HepG2 (cell line): Measurements from ENCODE around the gene WSB2.

Source experiments
- CBX2 ChIP-seq, 2 experiments: fragments of 200-600 bp in 1 of 2; sonication (generic); formaldehyde crosslinking in 1 of 2; IDR thresholded peaks; 2 replicates each; pipeline versions ENCODE4 v1.7.0 to v1.8.1; 2018 to 2022; ENCODE audit warnings: low read depth in 2 of 2, low read length in 1 of 2, mild to moderate bottlenecking in 1 of 2, missing genetic modification reagents in 1 of 2
- FOXK2 ChIP-seq: fragments of 450-650 bp; IDR thresholded peaks from 2 replicates; pipeline ENCODE4 v1.6.1; 2016
- GATAD2A ChIP-seq: IDR thresholded peaks from 2 replicates; pipeline ENCODE4 v1.6.1; 2016
- HOMEZ ChIP-seq: IDR thresholded peaks from 2 replicates; pipeline ENCODE4 v1.6.1; 2016; ENCODE audit warnings: low read depth
- POLR2AphosphoS5 ChIP-seq: IDR thresholded peaks from 2 replicates; pipeline ENCODE4 v1.6.1; 2012; ENCODE audit warnings: low read depth, low read length
- ZNF354B ChIP-seq: sonication (generic); formaldehyde crosslinking; IDR thresholded peaks from 2 replicates; pipeline ENCODE4 v1.8.0; 2022; ENCODE audit warnings: mild to moderate bottlenecking, missing genetic modification reagents
- TF ChIP-seq, protein P1 (sequence below): sonication (generic); formaldehyde crosslinking; IDR thresholded peaks from 2 replicates; pipeline ENCODE4 v1.4.0; 2020; ENCODE audit warnings: missing genetic modification reagents, borderline replicate concordance
- TF ChIP-seq, protein P2 (sequence below): fragments of 450-650 bp; IDR thresholded peaks from 2 replicates; pipeline ENCODE4 v1.6.1; 2017; ENCODE audit warnings: mild to moderate bottlenecking
- TF ChIP-seq, protein P3 (sequence below), 2 experiments: sonication (generic) in 1 of 2; formaldehyde crosslinking in 1 of 2; IDR thresholded peaks; 2 replicates each; pipeline versions ENCODE4 v1.5.1 to v1.6.1; 2011 to 2020; ENCODE audit warnings: borderline replicate concordance in 1 of 2, low read depth in 1 of 2, low read length in 1 of 2, mild to moderate bottlenecking in 1 of 2, missing genetic modification reagents in 1 of 2, moderate library complexity in 1 of 2

- TF ChIP-seq GATAD2A (CRISPR knock-in tag) = no peak
- no peak for TF ChIP-seq FOXK2
- TF ChIP-seq POLR2AphosphoS5 = no peak
- no peak for TF ChIP-seq HOMEZ (CRISPR knock-in tag)
- TF ChIP-seq, protein P1, sequence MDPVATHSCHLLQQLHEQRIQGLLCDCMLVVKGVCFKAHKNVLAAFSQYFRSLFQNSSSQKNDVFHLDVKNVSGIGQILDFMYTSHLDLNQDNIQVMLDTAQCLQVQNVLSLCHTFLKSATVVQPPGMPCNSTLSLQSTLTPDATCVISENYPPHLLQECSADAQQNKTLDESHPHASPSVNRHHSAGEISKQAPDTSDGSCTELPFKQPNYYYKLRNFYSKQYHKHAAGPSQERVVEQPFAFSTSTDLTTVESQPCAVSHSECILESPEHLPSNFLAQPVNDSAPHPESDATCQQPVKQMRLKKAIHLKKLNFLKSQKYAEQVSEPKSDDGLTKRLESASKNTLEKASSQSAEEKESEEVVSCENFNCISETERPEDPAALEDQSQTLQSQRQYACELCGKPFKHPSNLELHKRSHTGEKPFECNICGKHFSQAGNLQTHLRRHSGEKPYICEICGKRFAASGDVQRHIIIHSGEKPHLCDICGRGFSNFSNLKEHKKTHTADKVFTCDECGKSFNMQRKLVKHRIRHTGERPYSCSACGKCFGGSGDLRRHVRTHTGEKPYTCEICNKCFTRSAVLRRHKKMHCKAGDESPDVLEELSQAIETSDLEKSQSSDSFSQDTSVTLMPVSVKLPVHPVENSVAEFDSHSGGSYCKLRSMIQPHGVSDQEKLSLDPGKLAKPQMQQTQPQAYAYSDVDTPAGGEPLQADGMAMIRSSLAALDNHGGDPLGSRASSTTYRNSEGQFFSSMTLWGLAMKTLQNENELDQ = no peak
- TF ChIP-seq ZNF354B (CRISPR knock-in tag) = no peak
- TF ChIP-seq, protein P2, sequence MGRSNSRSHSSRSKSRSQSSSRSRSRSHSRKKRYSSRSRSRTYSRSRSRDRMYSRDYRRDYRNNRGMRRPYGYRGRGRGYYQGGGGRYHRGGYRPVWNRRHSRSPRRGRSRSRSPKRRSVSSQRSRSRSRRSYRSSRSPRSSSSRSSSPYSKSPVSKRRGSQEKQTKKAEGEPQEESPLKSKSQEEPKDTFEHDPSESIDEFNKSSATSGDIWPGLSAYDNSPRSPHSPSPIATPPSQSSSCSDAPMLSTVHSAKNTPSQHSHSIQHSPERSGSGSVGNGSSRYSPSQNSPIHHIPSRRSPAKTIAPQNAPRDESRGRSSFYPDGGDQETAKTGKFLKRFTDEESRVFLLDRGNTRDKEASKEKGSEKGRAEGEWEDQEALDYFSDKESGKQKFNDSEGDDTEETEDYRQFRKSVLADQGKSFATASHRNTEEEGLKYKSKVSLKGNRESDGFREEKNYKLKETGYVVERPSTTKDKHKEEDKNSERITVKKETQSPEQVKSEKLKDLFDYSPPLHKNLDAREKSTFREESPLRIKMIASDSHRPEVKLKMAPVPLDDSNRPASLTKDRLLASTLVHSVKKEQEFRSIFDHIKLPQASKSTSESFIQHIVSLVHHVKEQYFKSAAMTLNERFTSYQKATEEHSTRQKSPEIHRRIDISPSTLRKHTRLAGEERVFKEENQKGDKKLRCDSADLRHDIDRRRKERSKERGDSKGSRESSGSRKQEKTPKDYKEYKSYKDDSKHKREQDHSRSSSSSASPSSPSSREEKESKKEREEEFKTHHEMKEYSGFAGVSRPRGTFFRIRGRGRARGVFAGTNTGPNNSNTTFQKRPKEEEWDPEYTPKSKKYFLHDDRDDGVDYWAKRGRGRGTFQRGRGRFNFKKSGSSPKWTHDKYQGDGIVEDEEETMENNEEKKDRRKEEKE = no peak
- no peak for TF ChIP-seq CBX2 (IDR thresholded peaks at IDR 0.05; ENCODE audit: low read depth, low read length)
- no peak for TF ChIP-seq CBX2 (CRISPR knock-in tag; IDR thresholded peaks at IDR 0.05; ENCODE audit: low read depth)
- TF ChIP-seq, protein P3, sequence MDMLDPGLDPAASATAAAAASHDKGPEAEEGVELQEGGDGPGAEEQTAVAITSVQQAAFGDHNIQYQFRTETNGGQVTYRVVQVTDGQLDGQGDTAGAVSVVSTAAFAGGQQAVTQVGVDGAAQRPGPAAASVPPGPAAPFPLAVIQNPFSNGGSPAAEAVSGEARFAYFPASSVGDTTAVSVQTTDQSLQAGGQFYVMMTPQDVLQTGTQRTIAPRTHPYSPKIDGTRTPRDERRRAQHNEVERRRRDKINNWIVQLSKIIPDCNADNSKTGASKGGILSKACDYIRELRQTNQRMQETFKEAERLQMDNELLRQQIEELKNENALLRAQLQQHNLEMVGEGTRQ (IDR thresholded peaks at IDR 0.05; ENCODE audit: low read depth, low read length) = no peak
- TF ChIP-seq, protein P3 (CRISPR knock-in tag; IDR thresholded peaks at IDR 0.05; ENCODE audit: borderline replicate concordance) = no peak
Observed at GRCh38 chr12:118038137-118038536, 22.8 kb downstream of the WSB2 start.
